Measurements from ENCODE around the gene DECR2. TPM values are rescaled to one million over a fixed set of nuclear protein-coding genes. Genes with fewer than 3 reads are reported as not detected.
"Not testable (repeated sequence)": the region's sequence is repeated elsewhere in the genome, so short reads cannot be mapped to it uniquely, and the experiment has no call there.

The DECR2 gene
- total RNA-seq, 1 donor from 2014 or later = 15.1 TPM

- Histone ChIP-seq H3K4me3 (ENCODE audit: low read depth, low read length) (no peak overlapping the region), H3K27me3 (ENCODE audit: control insufficient read depth, insufficient read depth, low read length) (peaks cover 21% of the 10 kb centered on the region), H3K36me3 (ENCODE audit: control insufficient read depth, insufficient read depth, low read length) (no peaks in the 10 kb centered on the region)
- DNase-seq (ENCODE audit: low read depth) = no peak
- no peak for TF ChIP-seq CTCF (IDR thresholded peaks at IDR 0.05; ENCODE audit: insufficient read depth, low read length, poor library complexity, severe bottlenecking)
These were observed 40.3 kb upstream of the DECR2 start for GRCh38 chr16:361341-361871.

- no peak overlapping the region for H3K4me3 ChIP-seq (ENCODE audit: low read depth, low read length)
- no peak for DNase-seq (ENCODE audit: low read depth)
- no peaks in the 10 kb centered on the region for H3K36me3 ChIP-seq (ENCODE audit: control insufficient read depth, insufficient read depth, low read length)
- peak; percentile 90 for TF ChIP-seq CTCF (IDR thresholded peaks at IDR 0.05; ENCODE audit: insufficient read depth, low read length, poor library complexity, severe bottlenecking)
- peaks cover 21% of the 10 kb centered on the region for H3K27me3 ChIP-seq (ENCODE audit: control insufficient read depth, insufficient read depth, low read length)
These were observed 39.6 kb upstream of the DECR2 start for GRCh38 chr16:361872-362701.

DNA sequence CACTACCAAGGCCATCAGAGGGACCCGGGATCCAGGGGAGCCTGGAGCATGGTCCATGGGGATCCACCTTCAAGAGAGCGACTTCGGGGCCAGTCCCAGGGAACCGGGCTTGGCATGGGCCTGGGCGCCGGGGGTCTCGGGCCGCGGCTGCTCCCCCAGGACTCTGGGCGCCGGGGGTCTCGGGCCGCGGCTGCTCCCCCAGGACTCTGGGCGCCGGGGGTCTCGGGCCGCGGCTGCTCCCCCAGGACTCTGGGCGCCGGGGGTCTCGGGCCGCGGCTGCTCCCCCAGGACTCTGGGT is 39.0 kb upstream of the DECR2 start:
- peaks cover 21% of the 10 kb centered on the region for H3K27me3 ChIP-seq (ENCODE audit: control insufficient read depth, insufficient read depth, low read length)
- DNase-seq (ENCODE audit: low read depth); H3K36me3 ChIP-seq (ENCODE audit: control insufficient read depth, insufficient read depth, low read length); H3K4me3 ChIP-seq (ENCODE audit: low read depth, low read length): not testable (repeated sequence)

- no peaks in the 10 kb centered on the region for H3K36me3 ChIP-seq (ENCODE audit: control insufficient read depth, insufficient read depth, low read length)
- no peak overlapping the region for H3K4me3 ChIP-seq (ENCODE audit: low read depth, low read length)
- TF ChIP-seq CTCF (IDR thresholded peaks at IDR 0.05; ENCODE audit: insufficient read depth, low read length, poor library complexity, severe bottlenecking) = no peak
- H3K27me3 ChIP-seq (ENCODE audit: control insufficient read depth, insufficient read depth, low read length) = peaks cover 21% of the 10 kb centered on the region
- no peak for DNase-seq (ENCODE audit: low read depth)
These were observed 38.4 kb upstream of the DECR2 start for GRCh38 chr16:363110-363765.

GRCh38 chr16:363766-364490 is 37.8 kb upstream of the DECR2 start:
- no peak for DNase-seq (ENCODE audit: low read depth)
- H3K27me3 ChIP-seq (ENCODE audit: control insufficient read depth, insufficient read depth, low read length) = peaks cover 21% of the 10 kb centered on the region
- H3K36me3 ChIP-seq (ENCODE audit: control insufficient read depth, insufficient read depth, low read length) = no peaks in the 10 kb centered on the region
- H3K4me3 ChIP-seq (ENCODE audit: low read depth, low read length) = no peak overlapping the region
- TF ChIP-seq CTCF (IDR thresholded peaks at IDR 0.05; ENCODE audit: insufficient read depth, low read length, poor library complexity, severe bottlenecking) = no peak

Measured in kidney epithelial cell (primary cell).